Measurements from ENCODE around the gene TPP2.

The TPP2 gene

GRCh38 chr13:102610296-102610895 is 13.6 kb downstream of the TPP2 start:
- no peak overlapping the region for H3K4me3 ChIP-seq (ENCODE audit: low read depth, low read length)
- no peak overlapping the region for H2BK120ac ChIP-seq (ENCODE audit: insufficient read depth, low read length, poor library complexity)
- no CpG with 5 or more reads among the region's 9 CpGs for WGBS (ENCODE audit: extremely low coverage, insufficient coverage, insufficient read length)
- H2BK12ac ChIP-seq (ENCODE audit: low read length): no peak overlapping the region
- H3K9ac ChIP-seq (ENCODE audit: low read length): no peak overlapping the region
- H3K14ac ChIP-seq (ENCODE audit: low read length): no peak overlapping the region
- no peak overlapping the region for H4K91ac ChIP-seq (ENCODE audit: low read depth, low read length)
- no peak overlapping the region for H3K27ac ChIP-seq (ENCODE audit: low read depth, low read length)
- H2BK5ac ChIP-seq (ENCODE audit: low read depth, low read length, poor library complexity): no peak overlapping the region
- H3K4me2 ChIP-seq (ENCODE audit: low read length): no peak overlapping the region
- H3K9me3 ChIP-seq (ENCODE audit: insufficient read depth, low read depth, low read length): no peaks in the 10 kb centered on the region
- H3K79me2 ChIP-seq (ENCODE audit: control insufficient read depth, insufficient read depth, low read length, poor library complexity): no peaks in the 10 kb centered on the region
- no peaks in the 10 kb centered on the region for H3K27me3 ChIP-seq (ENCODE audit: insufficient read depth, low read length)
- no peak overlapping the region for H4K12ac ChIP-seq (ENCODE audit: low read depth, low read length)
- no peak overlapping the region for H3K18ac ChIP-seq (ENCODE audit: low read length)
- no peak overlapping the region for H3K4ac ChIP-seq (ENCODE audit: low read depth, low read length)
- no peak overlapping the region for H2AK5ac ChIP-seq (ENCODE audit: low read length)
- no peak overlapping the region for H3K23ac ChIP-seq (ENCODE audit: low read length)
- DNase-seq: no peak
- H3K79me1 ChIP-seq (ENCODE audit: low read length): no peaks in the 10 kb centered on the region
- H3K36me3 ChIP-seq (ENCODE audit: control insufficient read depth in 1 of 2, insufficient read depth in 2 of 2, low read length in 2 of 2): peaks cover 16 to 32% of the 10 kb centered on the region in 2 experiments
- no peaks in the 10 kb centered on the region for H3K4me1 ChIP-seq (ENCODE audit: control insufficient read depth in 1 of 2, insufficient read depth in 2 of 2, low read length in 2 of 2)
- no peak overlapping the region for H4K8ac ChIP-seq (ENCODE audit: low read depth, low read length)
- no peak overlapping the region for H2AFZ ChIP-seq (ENCODE audit: insufficient read depth, low read length, poor library complexity)

- Histone ChIP-seq H3K14ac (ENCODE audit: low read length) (no peak overlapping the region), H4K8ac (ENCODE audit: low read depth, low read length) (no peak overlapping the region), H2BK12ac (ENCODE audit: low read length) (no peak overlapping the region), H3K27me3 (ENCODE audit: insufficient read depth, low read length) (no peaks in the 10 kb centered on the region), H3K9me3 (ENCODE audit: insufficient read depth, low read depth, low read length) (no peaks in the 10 kb centered on the region), H2BK120ac (ENCODE audit: insufficient read depth, low read length, poor library complexity) (no peak overlapping the region), H3K4ac (ENCODE audit: low read depth, low read length) (no peak overlapping the region), H3K79me1 (ENCODE audit: low read length) (no peaks in the 10 kb centered on the region), H3K27ac (ENCODE audit: low read depth, low read length) (no peak overlapping the region), H3K4me3 (ENCODE audit: low read depth, low read length) (no peak overlapping the region), H4K12ac (ENCODE audit: low read depth, low read length) (no peak overlapping the region), H2AK5ac (ENCODE audit: low read length) (no peak overlapping the region), H3K18ac (ENCODE audit: low read length) (no peak overlapping the region), H3K79me2 (ENCODE audit: control insufficient read depth, insufficient read depth, low read length, poor library complexity) (no peaks in the 10 kb centered on the region), H3K4me1 (ENCODE audit: control insufficient read depth in 1 of 2, insufficient read depth in 2 of 2, low read length in 2 of 2) (no peaks in the 10 kb centered on the region), H2AFZ (ENCODE audit: insufficient read depth, low read length, poor library complexity) (no peak overlapping the region), H3K23ac (ENCODE audit: low read length) (no peak overlapping the region), H4K91ac (ENCODE audit: low read depth, low read length) (no peak overlapping the region), H3K9ac (ENCODE audit: low read length) (no peak overlapping the region), H3K36me3 (ENCODE audit: control insufficient read depth in 1 of 2, insufficient read depth in 2 of 2, low read length in 2 of 2) (peaks cover 7 to 19% of the 10 kb centered on the region in 2 experiments), H2BK5ac (ENCODE audit: low read depth, low read length, poor library complexity) (no peak overlapping the region), H3K4me2 (ENCODE audit: low read length) (no peak overlapping the region)
- no CpG with 5 or more reads among the region's 4 CpGs for WGBS (ENCODE audit: extremely low coverage, insufficient coverage, insufficient read length)
- DNase-seq: no peak
Measured at GRCh38 chr13:102617697-102618350, 21.0 kb downstream of the TPP2 start.

GRCh38 chr13:102620516-102620915 is 23.7 kb downstream of the TPP2 start:
- Histone ChIP-seq H3K79me1 (ENCODE audit: low read length) (no peaks in the 10 kb centered on the region), H4K8ac (ENCODE audit: low read depth, low read length) (no peak overlapping the region), H3K23ac (ENCODE audit: low read length) (no peak overlapping the region), H3K18ac (ENCODE audit: low read length) (no peak overlapping the region), H2BK12ac (ENCODE audit: low read length) (no peak overlapping the region), H2AFZ (ENCODE audit: insufficient read depth, low read length, poor library complexity) (no peak overlapping the region), H3K36me3 (ENCODE audit: control insufficient read depth in 1 of 2, insufficient read depth in 2 of 2, low read length in 2 of 2) (peaks cover 8 to 21% of the 10 kb centered on the region in 2 experiments), H3K27ac (ENCODE audit: low read depth, low read length) (no peak overlapping the region), H3K9me3 (ENCODE audit: insufficient read depth, low read depth, low read length) (no peaks in the 10 kb centered on the region), H3K4ac (ENCODE audit: low read depth, low read length) (no peak overlapping the region), H3K14ac (ENCODE audit: low read length) (no peak overlapping the region), H3K27me3 (ENCODE audit: insufficient read depth, low read length) (no peaks in the 10 kb centered on the region), H3K4me1 (ENCODE audit: control insufficient read depth in 1 of 2, insufficient read depth in 2 of 2, low read length in 2 of 2) (no peaks in the 10 kb centered on the region), H3K9ac (ENCODE audit: low read length) (no peak overlapping the region), H2AK5ac (ENCODE audit: low read length) (no peak overlapping the region), H3K4me3 (ENCODE audit: low read depth, low read length) (no peak overlapping the region), H3K79me2 (ENCODE audit: control insufficient read depth, insufficient read depth, low read length, poor library complexity) (no peaks in the 10 kb centered on the region), H3K4me2 (ENCODE audit: low read length) (no peak overlapping the region), H2BK5ac (ENCODE audit: low read depth, low read length, poor library complexity) (no peak overlapping the region), H4K91ac (ENCODE audit: low read depth, low read length) (no peak overlapping the region), H2BK120ac (ENCODE audit: insufficient read depth, low read length, poor library complexity) (no peak overlapping the region), H4K12ac (ENCODE audit: low read depth, low read length) (no peak overlapping the region)
- peak in 1 of 2 donors; percentile 25 for DNase-seq
- no CpG with 5 or more reads among the region's 6 CpGs for WGBS (ENCODE audit: extremely low coverage, insufficient coverage, insufficient read length)

- Histone ChIP-seq H3K79me1 (ENCODE audit: low read length) (no peaks in the 10 kb centered on the region), H3K9me3 (ENCODE audit: insufficient read depth, low read depth, low read length) (no peaks in the 10 kb centered on the region), H3K4me1 (ENCODE audit: control insufficient read depth in 1 of 2, insufficient read depth in 2 of 2, low read length in 2 of 2) (no peaks in the 10 kb centered on the region), H4K12ac (ENCODE audit: low read depth, low read length) (no peak overlapping the region), H3K27me3 (ENCODE audit: insufficient read depth, low read length) (no peaks in the 10 kb centered on the region), H2BK5ac (ENCODE audit: low read depth, low read length, poor library complexity) (no peak overlapping the region), H4K8ac (ENCODE audit: low read depth, low read length) (no peak overlapping the region), H3K79me2 (ENCODE audit: control insufficient read depth, insufficient read depth, low read length, poor library complexity) (no peaks in the 10 kb centered on the region), H4K91ac (ENCODE audit: low read depth, low read length) (no peak overlapping the region), H2BK120ac (ENCODE audit: insufficient read depth, low read length, poor library complexity) (no peak overlapping the region), H3K18ac (ENCODE audit: low read length) (no peak overlapping the region), H2AFZ (ENCODE audit: insufficient read depth, low read length, poor library complexity) (no peak overlapping the region), H3K23ac (ENCODE audit: low read length) (no peak overlapping the region), H2AK5ac (ENCODE audit: low read length) (no peak overlapping the region), H3K4ac (ENCODE audit: low read depth, low read length) (no peak overlapping the region), H3K4me3 (ENCODE audit: low read depth, low read length) (no peak overlapping the region), H2BK12ac (ENCODE audit: low read length) (no peak overlapping the region), H3K9ac (ENCODE audit: low read length) (no peak overlapping the region), H3K36me3 (ENCODE audit: control insufficient read depth in 1 of 2, insufficient read depth in 2 of 2, low read length in 2 of 2) (peaks cover 9 to 24% of the 10 kb centered on the region in 2 experiments), H3K14ac (ENCODE audit: low read length) (no peak overlapping the region), H3K27ac (ENCODE audit: low read depth, low read length) (no peak overlapping the region), H3K4me2 (ENCODE audit: low read length) (no peak overlapping the region)
- no peak for DNase-seq
- no CpG with 5 or more reads among the region's 1 CpG for WGBS (ENCODE audit: extremely low coverage, insufficient coverage, insufficient read length)
Measured at GRCh38 chr13:102626928-102627327, 30.1 kb downstream of the TPP2 start.
